Peyer's patch (tissue), 4 donors: ENCODE results near the gene SLC41A3. TPM values are rescaled to one million over a fixed set of nuclear protein-coding genes. Genes with fewer than 3 reads are reported as not detected.

Experiments used
- DNase-seq, 3 donors: peaks; one replicate each; pipeline ENCODE4 v3.0.0-alpha.2; 2017 to 2019
- H3K27ac ChIP-seq, 4 donors: fragments of 200-600 bp; sonication (generic); one replicate each; pipeline ENCODE4 v1.5.1; 2016 to 2019
- H3K27me3 ChIP-seq, 2 donors: fragments of 200-600 bp; sonication (generic); one replicate each; pipeline ENCODE4 v1.5.1; 2019
- H3K36me3 ChIP-seq, 3 donors: fragments of 200-600 bp; sonication (generic); one replicate each; pipeline ENCODE4 v1.5.1; 2016 to 2019
- H3K4me1 ChIP-seq, 4 donors: fragments of 200-600 bp; sonication (generic); one replicate each; pipeline ENCODE4 v1.5.1; 2016 to 2019
- H3K4me3 ChIP-seq, 4 donors: fragments of 200-600 bp; sonication (generic); 1 replicate in 3 of 4; 2 replicates in 1 of 4; pipeline ENCODE4 v1.5.1; 2016 to 2019; ENCODE audit warnings: mild to moderate bottlenecking in 1 of 4
- H3K9me3 ChIP-seq, 4 donors: fragments of 200-600 bp; sonication (generic); one replicate each; pipeline ENCODE4 v1.5.1; 2016 to 2019; ENCODE audit warnings: mild to moderate bottlenecking in 1 of 4
- CTCF ChIP-seq, 6 experiments: fragments of 450-650 bp in 4 of 6; fragments of 200-600 bp in 2 of 6; sonication (generic) in 1 of 6; IDR thresholded peaks; one replicate each; pipeline ENCODE4 v1.5.1; 2017 to 2019; ENCODE audit warnings: antibody characterized with exemption in 6 of 6, mild to moderate bottlenecking in 3 of 6, moderate library complexity in 1 of 6
- POLR2A ChIP-seq, 2 donors: fragments of 450-650 bp; IDR thresholded peaks; one replicate each; pipeline ENCODE4 v1.5.1; 2017; ENCODE audit warnings: antibody characterized with exemption in 2 of 2, mild to moderate bottlenecking in 2 of 2, moderate library complexity in 2 of 2
- total RNA-seq, 4 donors: library from RNA; depleted of rRNA; stranded (reverse); fragments of >200 nt; gene quantifications; one replicate each; pipeline ENCODE4 v1.1.0, GENCODE V29; 2016

SLC41A3 gene
- total RNA-seq, 4 donors from 2014 or later, result 45.4 to 79.9 (median 58.5) TPM

DNA sequence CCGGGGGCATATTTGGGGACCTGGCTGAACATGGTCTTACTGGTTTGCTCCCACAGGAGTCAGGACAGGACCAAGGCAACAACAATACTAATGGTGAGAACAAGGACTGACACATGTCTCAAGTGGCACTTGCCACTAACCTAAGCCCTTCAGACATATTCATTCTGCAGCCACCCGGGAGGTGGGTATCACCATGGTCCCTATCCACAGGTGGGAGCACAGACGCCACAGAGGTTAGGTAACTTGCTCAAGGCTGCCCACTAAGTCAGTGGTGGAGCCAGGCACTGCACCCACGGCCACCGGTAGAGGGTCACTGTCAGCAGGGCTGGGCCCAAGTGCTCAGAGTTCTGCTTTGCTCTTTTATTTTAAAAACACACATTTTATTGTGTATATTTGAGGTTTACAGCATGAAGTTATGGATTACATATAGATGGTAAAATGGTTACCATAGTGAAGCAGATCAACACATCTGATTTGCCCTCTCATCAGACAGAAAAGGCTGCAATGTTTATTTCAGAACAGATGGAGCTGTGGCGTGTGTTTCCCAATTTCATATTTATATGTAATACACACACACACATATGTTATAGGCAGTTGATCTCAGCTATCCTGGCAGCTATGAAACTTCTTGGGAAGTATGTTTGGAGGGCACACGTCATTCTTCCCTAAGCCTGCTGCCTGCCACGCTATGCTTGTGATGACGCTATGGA lies 30.0 kb upstream of the SLC41A3 start:
- Histone ChIP-seq H3K4me3 (no peak overlapping the region), H3K27me3 (no peaks in the 10 kb centered on the region), H3K27ac (no peak overlapping the region), H3K36me3 (no peaks in the 10 kb centered on the region), H3K9me3 (no peaks in the 10 kb centered on the region), H3K4me1 (no peaks in the 10 kb centered on the region)
- DNase-seq, result peak in 2 of 3 donors; percentile 37 to 38
- no peak for TF ChIP-seq POLR2A (IDR thresholded peaks at IDR 0.05)
- peak in 4 of 6 experiments; percentile 6 to 24 (median 14) for TF ChIP-seq CTCF (IDR thresholded peaks at IDR 0.05)

- no peak overlapping the region for H3K4me3 ChIP-seq
- DNase-seq, result peak in 2 of 3 donors; percentile 36 to 44
- H3K4me1 ChIP-seq, result no peaks in the 10 kb centered on the region
- H3K36me3 ChIP-seq, result no peaks in the 10 kb centered on the region
- no peaks in the 10 kb centered on the region for H3K27me3 ChIP-seq
- H3K9me3 ChIP-seq, result no peaks in the 10 kb centered on the region
- no peak for TF ChIP-seq CTCF (IDR thresholded peaks at IDR 0.05)
- TF ChIP-seq POLR2A (IDR thresholded peaks at IDR 0.05), result no peak
- H3K27ac ChIP-seq, result no peak overlapping the region
These were observed 29.3 kb upstream of the SLC41A3 start for GRCh38 chr3:126113238-126113555.

GRCh38 chr3:126112531-126113237 lies 28.8 kb upstream of the SLC41A3 start:
- H3K4me3 ChIP-seq, result no peak overlapping the region
- DNase-seq, result peak in 2 of 3 donors; percentile 37 to 43
- H3K27ac ChIP-seq, result no peak overlapping the region
- no peaks in the 10 kb centered on the region for H3K36me3 ChIP-seq
- H3K9me3 ChIP-seq, result no peaks in the 10 kb centered on the region
- H3K4me1 ChIP-seq, result no peaks in the 10 kb centered on the region
- H3K27me3 ChIP-seq, result no peaks in the 10 kb centered on the region
- TF ChIP-seq POLR2A (IDR thresholded peaks at IDR 0.05) (no peak), CTCF (IDR thresholded peaks at IDR 0.05) (no peak)

DNA sequence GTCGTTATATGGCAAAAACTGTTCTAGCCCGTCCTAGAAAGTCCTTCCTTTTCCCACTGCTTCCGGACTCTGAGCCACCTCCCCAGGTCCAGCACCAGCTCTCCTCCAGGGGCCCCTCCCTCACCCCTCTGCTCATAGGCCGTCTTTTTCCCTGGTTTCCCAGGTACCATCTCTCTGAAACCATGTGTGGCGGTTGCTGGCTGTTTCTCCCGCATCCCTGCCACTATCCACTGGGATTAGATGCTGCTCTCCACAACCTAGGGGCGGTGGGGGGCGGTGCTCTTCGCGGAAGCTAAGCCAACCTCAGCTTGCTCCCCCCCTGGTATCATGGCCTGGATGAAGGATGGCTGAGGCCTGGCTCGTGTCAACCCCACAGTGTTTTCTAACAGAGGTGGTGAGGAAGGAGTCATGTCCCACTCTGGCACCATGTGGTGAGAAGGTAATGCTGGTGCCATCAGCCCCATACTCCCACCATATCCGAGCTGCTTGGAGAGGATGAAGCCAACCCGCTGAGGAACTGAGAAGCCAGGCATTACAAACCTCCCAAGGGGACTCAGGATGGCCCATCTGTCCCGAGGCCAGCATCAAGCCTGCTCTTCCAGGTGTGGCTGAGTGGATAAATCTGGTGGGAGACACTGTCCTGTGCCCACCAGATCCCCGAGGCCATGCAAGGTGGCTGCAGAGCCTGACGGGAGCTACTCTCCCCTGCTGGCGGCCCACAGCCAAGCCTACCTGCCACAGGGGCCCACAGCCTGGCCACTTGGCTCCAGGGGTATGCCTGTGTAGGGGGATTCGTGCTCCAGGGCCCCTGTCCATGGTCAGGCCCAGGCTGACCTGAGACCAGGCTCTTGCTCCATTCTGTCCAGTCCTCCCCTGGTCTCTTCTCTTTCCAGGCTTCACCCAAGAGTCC lies 27.9 kb upstream of the SLC41A3 start:
- no peak for TF ChIP-seq POLR2A (IDR thresholded peaks at IDR 0.05)
- TF ChIP-seq CTCF (IDR thresholded peaks at IDR 0.05), result no peak

GRCh38 chr3:126111126-126111551 lies 27.2 kb upstream of the SLC41A3 start:
- Histone ChIP-seq H3K9me3 (no peaks in the 10 kb centered on the region), H3K4me1 (no peaks in the 10 kb centered on the region), H3K27ac (no peak overlapping the region), H3K27me3 (no peaks in the 10 kb centered on the region), H3K36me3 (no peaks in the 10 kb centered on the region), H3K4me3 (no peak overlapping the region)
- peak in 1 of 3 donors; percentile 38 for DNase-seq
- TF ChIP-seq POLR2A (IDR thresholded peaks at IDR 0.05) (no peak), CTCF (IDR thresholded peaks at IDR 0.05) (no peak)

More for the DNA sequence above, 27.9 kb upstream of the SLC41A3 start:
- H3K36me3 ChIP-seq, result no peaks in the 10 kb centered on the region
- H3K4me1 ChIP-seq, result no peaks in the 10 kb centered on the region
- H3K27ac ChIP-seq, result no peak overlapping the region
- no peak overlapping the region for H3K4me3 ChIP-seq
- DNase-seq, result peak in 2 of 3 donors; percentile 29 to 41
- no peaks in the 10 kb centered on the region for H3K9me3 ChIP-seq
- H3K27me3 ChIP-seq, result no peaks in the 10 kb centered on the region
